HG03575 (cell line): ENCODE measurements around the gene SDCCAG8.

Experiments used
- ATAC-seq: cut with Tn5 transposase; IDR thresholded peaks from one replicate; pipeline ENCODE4 v1.9.1; 2021; ENCODE audit not compliant: unreplicated experiment, insufficient number of reproducible peaks, low FRiP score; ENCODE audit errors: extremely low read depth

Gene SDCCAG8

GRCh38 chr1:243507672-243508302 lies 251.9 kb downstream of the SDCCAG8 start:
- ATAC-seq, result no peak

GRCh38 chr1:243508303-243508713 lies 252.5 kb downstream of the SDCCAG8 start:
- ATAC-seq, result no peak

- no peak for ATAC-seq
These were observed 253.1 kb downstream of the SDCCAG8 start for GRCh38 chr1:243508943-243509342.

- ATAC-seq, result no peak
These were observed 255.1 kb downstream of the SDCCAG8 start for GRCh38 chr1:243510928-243511327.

GRCh38 chr1:243513726-243514491 lies 258.1 kb downstream of the SDCCAG8 start:
- no peak for ATAC-seq

- ATAC-seq, result no peak
These were observed 259.1 kb downstream of the SDCCAG8 start for GRCh38 chr1:243514927-243515326.

GRCh38 chr1:243520831-243521230 lies 265.0 kb downstream of the SDCCAG8 start:
- ATAC-seq, result no peak

- ATAC-seq, result no peak
These were observed 267.9 kb downstream of the SDCCAG8 start for GRCh38 chr1:243523766-243524165.

- no peak for ATAC-seq
These were observed 269.2 kb downstream of the SDCCAG8 start for GRCh38 chr1:243525085-243525487.

- no peak for ATAC-seq
These were observed 270.3 kb downstream of the SDCCAG8 start for GRCh38 chr1:243526180-243526579.

- no peak for ATAC-seq
These were observed 272.7 kb downstream of the SDCCAG8 start for GRCh38 chr1:243528459-243529121.

- ATAC-seq, result no peak
These were observed 273.7 kb downstream of the SDCCAG8 start for GRCh38 chr1:243529512-243529911.

GRCh38 chr1:243535014-243535413 lies 279.2 kb downstream of the SDCCAG8 start:
- no peak for ATAC-seq

GRCh38 chr1:243539636-243540035 lies 283.8 kb downstream of the SDCCAG8 start:
- ATAC-seq, result no peak

- no peak for ATAC-seq
These were observed 287.0 kb downstream of the SDCCAG8 start for GRCh38 chr1:243542739-243543415.

GRCh38 chr1:243543501-243543900 lies 287.7 kb downstream of the SDCCAG8 start:
- ATAC-seq, result no peak

GRCh38 chr1:243546457-243546856 lies 290.6 kb downstream of the SDCCAG8 start:
- ATAC-seq, result no peak

- no peak for ATAC-seq
These were observed 292.1 kb downstream of the SDCCAG8 start for GRCh38 chr1:243547891-243548290.

- ATAC-seq, result no peak
These were observed 292.7 kb downstream of the SDCCAG8 start for GRCh38 chr1:243548516-243548915.

- no peak for ATAC-seq
These were observed 293.3 kb downstream of the SDCCAG8 start for GRCh38 chr1:243549108-243549507.
